GM21786 (cell line): ENCODE measurements around the gene ZRSR2.
"Not testable (repeated sequence)": the region's sequence is repeated elsewhere in the genome, so short reads cannot be mapped to it uniquely, and the experiment has no call there.

ENCODE experiments used
- ATAC-seq: cut with Tn5 transposase; IDR thresholded peaks from one replicate; pipeline ENCODE4 v1.9.1; 2021; ENCODE audit not compliant: unreplicated experiment

ZRSR2 gene, protein sequence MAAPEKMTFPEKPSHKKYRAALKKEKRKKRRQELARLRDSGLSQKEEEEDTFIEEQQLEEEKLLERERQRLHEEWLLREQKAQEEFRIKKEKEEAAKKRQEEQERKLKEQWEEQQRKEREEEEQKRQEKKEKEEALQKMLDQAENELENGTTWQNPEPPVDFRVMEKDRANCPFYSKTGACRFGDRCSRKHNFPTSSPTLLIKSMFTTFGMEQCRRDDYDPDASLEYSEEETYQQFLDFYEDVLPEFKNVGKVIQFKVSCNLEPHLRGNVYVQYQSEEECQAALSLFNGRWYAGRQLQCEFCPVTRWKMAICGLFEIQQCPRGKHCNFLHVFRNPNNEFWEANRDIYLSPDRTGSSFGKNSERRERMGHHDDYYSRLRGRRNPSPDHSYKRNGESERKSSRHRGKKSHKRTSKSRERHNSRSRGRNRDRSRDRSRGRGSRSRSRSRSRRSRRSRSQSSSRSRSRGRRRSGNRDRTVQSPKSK

DNA sequence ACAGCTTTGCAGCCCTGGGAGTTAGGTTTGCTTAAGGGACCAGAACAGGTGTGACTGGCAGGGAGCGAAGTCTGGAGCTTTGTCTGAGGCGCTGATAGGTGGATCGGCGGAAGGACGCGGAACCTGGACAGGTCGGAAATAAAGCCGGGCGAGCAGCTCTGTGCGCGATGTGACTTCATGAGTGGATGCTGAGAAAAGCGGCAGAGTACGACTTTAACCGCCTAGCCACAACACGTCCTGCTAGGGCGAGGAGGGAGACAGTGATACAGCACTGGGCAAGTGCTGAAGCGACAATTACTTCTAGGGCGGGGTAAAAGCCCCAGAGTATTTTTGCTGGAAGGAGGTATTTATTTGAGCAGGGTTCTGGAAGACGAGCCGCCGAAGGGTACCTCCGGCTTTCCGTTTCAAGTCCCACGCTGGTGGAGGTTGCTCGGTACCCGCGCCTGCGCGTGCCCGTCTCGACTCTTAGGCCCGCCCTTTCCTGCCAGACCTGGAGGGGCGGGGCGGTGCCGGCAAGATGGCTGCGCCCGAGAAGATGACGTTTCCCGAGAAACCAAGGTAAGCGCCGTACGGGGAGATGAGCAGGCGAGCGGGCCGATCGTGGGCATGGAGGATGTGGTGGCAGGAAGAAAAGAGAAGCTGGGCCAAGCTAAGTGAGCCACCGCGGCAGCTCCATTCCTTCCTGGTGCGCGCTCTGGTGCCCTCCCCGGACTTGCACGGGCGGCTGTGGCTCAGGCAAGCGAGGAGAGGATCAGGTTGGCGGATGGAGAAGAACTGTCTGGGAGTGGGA is at the start of gene ZRSR2:
Gene ZRSR2 (plus strand): TSS at position 506 of the 790 bp plus-strand sequence. CDS start 12 bp downstream, at position 518.
- peak; percentile 92 for ATAC-seq

DNA sequence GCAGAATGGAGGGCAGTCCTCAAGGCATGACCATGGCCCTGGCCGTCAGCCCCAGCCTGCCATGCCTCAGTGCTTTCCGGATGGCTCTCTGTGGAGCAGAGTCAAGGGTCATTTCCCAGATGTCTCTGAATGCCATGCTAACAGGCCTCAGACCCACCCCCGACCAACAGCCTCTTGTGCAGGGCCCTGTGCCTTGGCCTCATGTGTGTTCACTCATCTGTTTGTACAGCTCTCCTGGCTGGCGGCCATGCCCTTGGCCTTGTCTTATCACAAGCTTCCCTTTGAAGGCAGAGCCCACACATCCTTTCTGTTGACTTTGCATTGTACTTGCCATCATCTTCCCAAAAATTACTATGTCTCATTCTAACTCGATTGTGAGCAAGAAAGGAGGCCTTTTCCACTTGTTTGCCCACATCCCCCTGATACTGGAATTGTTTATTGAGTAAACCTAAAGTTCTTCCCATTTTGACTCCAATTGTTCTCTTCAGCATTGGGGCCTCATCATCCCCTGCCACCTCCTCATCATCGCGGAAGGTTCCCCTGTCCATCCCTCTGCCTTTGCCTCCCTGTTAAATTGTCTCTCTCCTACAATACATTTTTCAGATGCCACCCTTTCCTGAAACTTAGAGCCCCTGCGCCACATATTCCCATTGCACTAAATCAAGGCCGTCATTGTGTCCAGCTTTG is 46.0 kb upstream of the ZRSR2 start:
- no peak for ATAC-seq

- ATAC-seq, result no peak
These were observed 45.1 kb upstream of the ZRSR2 start for GRCh38 chrX:15745179-15745578.

- ATAC-seq, result not testable (repeated sequence)
These were observed 43.6 kb upstream of the ZRSR2 start for GRCh38 chrX:15746651-15747050.

- no peak for ATAC-seq
These were observed 42.6 kb upstream of the ZRSR2 start for GRCh38 chrX:15747626-15748173.

DNA sequence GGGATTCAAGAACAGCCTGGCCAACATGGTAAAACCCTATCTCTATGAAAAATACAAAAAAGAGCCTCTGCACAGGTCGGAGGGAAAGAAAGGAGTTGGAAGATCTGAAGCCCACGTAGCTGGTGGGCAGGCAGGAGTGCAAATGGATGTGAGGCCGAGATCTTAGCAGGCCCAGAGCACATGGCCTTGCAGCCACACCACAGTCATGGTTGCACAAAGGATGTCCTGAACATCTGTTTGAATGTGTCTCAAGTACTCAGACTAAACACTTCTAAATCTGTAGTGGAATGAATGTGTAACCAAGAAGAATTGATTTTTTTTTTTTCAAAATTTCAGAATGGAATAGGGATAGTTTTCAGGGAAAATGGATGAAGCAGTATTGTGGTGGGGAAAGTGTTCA is 41.4 kb upstream of the ZRSR2 start:
- ATAC-seq, result no peak

DNA sequence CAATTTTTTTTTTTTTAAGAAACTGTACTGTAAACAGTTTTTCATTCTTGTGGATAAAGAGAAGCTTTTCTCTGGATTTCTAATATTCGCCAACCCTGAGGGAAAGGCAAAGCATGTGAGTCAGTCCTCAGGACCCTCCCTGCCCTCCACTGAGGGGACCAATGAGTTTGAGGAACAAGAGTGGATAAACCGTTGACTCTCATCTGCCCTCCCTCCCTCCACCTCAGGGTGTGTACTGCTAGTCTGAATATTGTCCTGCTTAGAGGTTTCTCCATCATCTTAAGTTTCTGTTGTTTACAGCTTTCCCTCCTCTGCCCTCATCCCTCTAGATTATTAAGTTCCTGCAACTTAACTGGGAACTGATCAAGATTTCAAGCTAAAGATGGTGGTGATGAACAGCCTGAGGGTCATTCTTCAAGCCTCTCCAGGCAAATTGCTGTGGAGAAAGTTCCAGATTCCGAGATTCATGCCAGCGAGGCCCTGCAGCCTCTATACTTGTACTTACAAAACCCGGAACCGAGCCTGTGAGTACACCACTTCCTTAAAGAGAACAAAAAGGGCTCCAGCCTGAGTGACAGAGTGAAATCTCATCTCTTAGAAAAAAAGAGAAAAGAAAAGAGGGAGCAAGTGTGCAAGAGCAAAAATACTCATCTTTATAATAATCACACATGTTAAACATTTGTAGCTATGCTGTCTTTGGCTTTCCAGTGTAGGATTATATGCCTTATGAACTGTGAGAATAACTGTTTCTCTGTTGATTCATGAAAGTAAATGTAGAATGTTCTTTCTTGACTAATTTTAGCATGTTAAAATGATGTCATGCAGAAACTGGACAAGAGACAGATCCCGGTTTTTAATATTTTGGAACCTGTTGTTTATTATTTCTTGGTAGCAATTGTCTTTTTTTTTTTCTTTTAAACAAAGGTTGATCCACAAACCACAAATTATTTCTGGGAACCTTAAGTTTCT is 40.4 kb upstream of the ZRSR2 start:
- peak; percentile 82 for ATAC-seq

DNA sequence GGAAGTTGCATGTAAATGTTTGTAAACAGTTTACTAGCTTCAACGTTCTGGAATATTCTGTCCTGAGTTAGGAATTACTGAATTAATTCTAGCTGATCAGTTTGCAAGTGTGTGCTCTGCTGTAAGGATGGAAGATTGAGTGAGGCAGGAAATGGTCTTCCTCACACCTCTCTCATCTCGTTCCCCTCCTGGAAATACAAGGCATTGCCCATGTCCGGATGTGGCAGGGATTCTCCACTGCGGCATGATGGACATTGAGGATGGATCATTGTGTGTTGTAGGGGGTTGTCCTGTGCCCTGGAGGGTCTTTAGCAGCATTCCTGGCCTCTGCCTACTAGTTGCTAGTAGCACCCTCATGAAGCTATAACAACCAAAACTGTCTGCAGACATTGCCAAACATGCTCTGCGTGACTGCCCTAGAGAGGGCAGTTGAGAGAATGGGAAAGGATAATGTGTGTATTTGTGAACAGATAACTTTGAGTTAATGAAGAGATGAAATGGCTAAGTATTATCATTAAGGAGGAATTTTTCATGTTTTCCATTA is 39.6 kb upstream of the ZRSR2 start:
- no peak for ATAC-seq

- no peak for ATAC-seq
These were observed 39.0 kb upstream of the ZRSR2 start for GRCh38 chrX:15751155-15751819.

- ATAC-seq, result no peak
These were observed 35.2 kb upstream of the ZRSR2 start for GRCh38 chrX:15755091-15755490.

- ATAC-seq, result no peak
These were observed 32.1 kb upstream of the ZRSR2 start for GRCh38 chrX:15758140-15758539.

DNA sequence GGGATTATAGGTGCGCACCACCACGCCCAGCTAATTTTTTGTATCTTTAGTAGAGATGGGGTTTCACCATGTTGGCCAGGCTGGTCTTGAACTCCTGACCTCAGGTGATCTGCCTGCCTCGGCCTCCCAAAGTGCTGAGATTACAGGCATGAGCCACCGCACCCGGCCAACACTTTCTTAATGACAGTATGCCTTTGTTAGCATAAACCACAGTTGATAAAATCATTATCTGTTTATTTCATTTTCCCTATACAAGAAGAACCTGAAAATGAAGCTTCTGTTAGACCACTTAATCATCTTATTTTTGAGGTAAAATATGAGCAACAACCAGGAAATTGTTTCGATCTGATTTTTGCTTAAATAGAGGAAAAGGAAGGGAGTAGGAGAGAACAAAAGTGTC is 30.4 kb upstream of the ZRSR2 start:
- not testable (repeated sequence) for ATAC-seq

GRCh38 chrX:15761564-15762191 is 28.6 kb upstream of the ZRSR2 start:
- ATAC-seq, result no peak

- no peak for ATAC-seq
These were observed 20.9 kb upstream of the ZRSR2 start for GRCh38 chrX:15769300-15769954.

- ATAC-seq, result peak; percentile 96
These were observed 8.2 kb upstream of the ZRSR2 start for GRCh38 chrX:15781961-15782699.

DNA sequence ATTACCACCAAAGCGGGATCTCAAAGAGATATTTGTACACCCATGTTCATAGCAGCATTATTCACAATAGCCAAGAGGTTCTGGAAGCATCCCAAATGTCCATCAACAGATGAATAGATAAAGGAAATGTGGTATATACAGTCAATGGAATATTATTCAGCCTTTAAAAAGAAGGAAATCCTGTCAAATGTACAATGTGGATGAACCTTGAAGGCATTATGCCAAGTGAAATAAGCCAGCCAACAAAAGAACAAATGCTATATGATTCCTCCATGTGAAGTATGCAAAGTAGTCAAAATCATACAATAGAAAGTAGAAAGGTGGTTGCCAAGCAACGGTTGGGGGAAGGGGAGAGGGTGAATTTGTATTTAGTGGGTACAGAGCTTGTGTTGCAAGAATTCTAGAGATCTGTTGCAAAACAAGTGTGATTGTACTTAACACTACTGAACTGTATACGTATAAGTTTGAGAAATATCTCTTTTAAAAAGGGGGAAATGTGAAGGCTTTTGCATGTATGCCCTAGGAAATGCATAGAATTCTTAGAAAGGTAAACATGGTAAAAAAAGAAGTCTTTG is 5.0 kb upstream of the ZRSR2 start:
- no peak for ATAC-seq

DNA sequence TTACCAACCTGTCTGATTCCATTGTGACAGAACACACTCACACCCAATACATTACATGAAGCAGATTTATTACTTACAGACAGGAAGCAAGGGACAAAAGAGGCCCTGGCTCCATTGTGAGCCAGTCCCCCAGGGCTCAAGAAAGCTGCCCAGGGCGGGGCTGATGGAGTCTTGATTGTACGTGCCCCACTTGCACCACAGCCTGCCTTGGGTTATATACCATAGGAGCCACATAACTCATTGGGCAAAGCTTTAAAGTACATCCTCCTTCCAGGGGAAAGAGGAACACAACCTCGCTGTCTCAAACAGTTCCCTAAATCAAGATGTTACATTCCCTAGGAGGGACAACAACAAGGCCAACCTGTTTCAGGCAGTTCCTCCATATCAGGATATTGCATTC is 3.4 kb upstream of the ZRSR2 start:
- ATAC-seq, result no peak
